ENCODE data around the gene PINLYP. TPM values are rescaled to one million over a fixed set of nuclear protein-coding genes. Genes with fewer than 3 reads are reported as not detected.
A peak's percentile ranks its signal among the peaks of the same experiment; 100 is the strongest.

The PINLYP gene
- total RNA-seq, 1 donor from 2014 or later: 4.7 TPM

GRCh38 chr19:43616306-43616705 is 40.7 kb downstream of the PINLYP start:
- no peak overlapping the region for H3K27ac ChIP-seq
- no peak for TF ChIP-seq CTCF (IDR thresholded peaks at IDR 0.05)
- ATAC-seq (no peak), DNase-seq (no peak)
- peaks cover 19% of the 10 kb centered on the region for H3K36me3 ChIP-seq
- peaks cover 8% of the 10 kb centered on the region for H3K4me1 ChIP-seq
- intact Hi-C loops (cut with DNase I): no loop called here
- no peaks in the 10 kb centered on the region for H3K27me3 ChIP-seq
- no peak overlapping the region for H3K4me3 ChIP-seq
- no peaks in the 10 kb centered on the region for H3K9me3 ChIP-seq

GRCh38 chr19:43616954-43617353 is 41.4 kb downstream of the PINLYP start:
- peaks cover 14% of the 10 kb centered on the region for H3K36me3 ChIP-seq
- H3K4me1 ChIP-seq: peaks cover 8% of the 10 kb centered on the region
- TF ChIP-seq CTCF (IDR thresholded peaks at IDR 0.05): no peak
- intact Hi-C loops (cut with DNase I): no loop called here
- no peaks in the 10 kb centered on the region for H3K9me3 ChIP-seq
- H3K27ac ChIP-seq: no peak overlapping the region
- H3K27me3 ChIP-seq: no peaks in the 10 kb centered on the region
- DNase-seq (no peak), ATAC-seq (no peak)
- no peak overlapping the region for H3K4me3 ChIP-seq

GRCh38 chr19:43618921-43619261 is 43.3 kb downstream of the PINLYP start:
- Histone ChIP-seq H3K27me3 (no peaks in the 10 kb centered on the region), H3K4me1 (peaks cover 8% of the 10 kb centered on the region), H3K36me3 (no peaks in the 10 kb centered on the region), H3K27ac (peak overlapping the region; percentile 93), H3K9me3 (no peaks in the 10 kb centered on the region), H3K4me3 (peak overlapping the region; percentile 93)
- intact Hi-C loops (cut with DNase I): no loop called here
- DNase-seq: no peak
- peak; percentile 64 for ATAC-seq
- no peak for TF ChIP-seq CTCF (IDR thresholded peaks at IDR 0.05)

- TF ChIP-seq CTCF (IDR thresholded peaks at IDR 0.05): no peak
- ATAC-seq (peak; percentile 95), DNase-seq (peak; percentile 93)
- H3K4me1 ChIP-seq: peaks cover 8% of the 10 kb centered on the region
- H3K9me3 ChIP-seq: no peaks in the 10 kb centered on the region
- no peaks in the 10 kb centered on the region for H3K27me3 ChIP-seq
- intact Hi-C loops (cut with DNase I): no loop called here
- peak within 1 kb of the TSS; percentile 93 for H3K27ac ChIP-seq
- peak within 1 kb of the TSS; percentile 93 for H3K4me3 ChIP-seq
- no peaks in the 10 kb centered on the region for H3K36me3 ChIP-seq
These were observed 43.9 kb downstream of the PINLYP start, which contains the start of gene ZNF428 for GRCh38 chr19:43619262-43620060. TSS of gene ZNF428 (minus strand) at chr19:43619629. CDS start at chr19:43614304, 5,325 bp downstream.

- H3K27me3 ChIP-seq: no peaks in the 10 kb centered on the region
- DNase-seq: no peak
- H3K36me3 ChIP-seq: no peaks in the 10 kb centered on the region
- TF ChIP-seq CTCF (IDR thresholded peaks at IDR 0.05): no peak
- intact Hi-C loops (cut with DNase I): no loop called here
- H3K4me1 ChIP-seq: peaks cover 8% of the 10 kb centered on the region
- H3K4me3 ChIP-seq: peak overlapping the region; percentile 93
- H3K9me3 ChIP-seq: no peaks in the 10 kb centered on the region
- peak overlapping the region; percentile 93 for H3K27ac ChIP-seq
- no peak for ATAC-seq
These were observed 44.7 kb downstream of the PINLYP start for GRCh38 chr19:43620061-43621001.

Measured in upper lobe of right lung (tissue), 1 donor.